Measurements from ENCODE around the gene UBE2Q2.
A peak's percentile ranks its signal among the peaks of the same experiment; 100 is the strongest.

UBE2Q2 gene

DNA sequence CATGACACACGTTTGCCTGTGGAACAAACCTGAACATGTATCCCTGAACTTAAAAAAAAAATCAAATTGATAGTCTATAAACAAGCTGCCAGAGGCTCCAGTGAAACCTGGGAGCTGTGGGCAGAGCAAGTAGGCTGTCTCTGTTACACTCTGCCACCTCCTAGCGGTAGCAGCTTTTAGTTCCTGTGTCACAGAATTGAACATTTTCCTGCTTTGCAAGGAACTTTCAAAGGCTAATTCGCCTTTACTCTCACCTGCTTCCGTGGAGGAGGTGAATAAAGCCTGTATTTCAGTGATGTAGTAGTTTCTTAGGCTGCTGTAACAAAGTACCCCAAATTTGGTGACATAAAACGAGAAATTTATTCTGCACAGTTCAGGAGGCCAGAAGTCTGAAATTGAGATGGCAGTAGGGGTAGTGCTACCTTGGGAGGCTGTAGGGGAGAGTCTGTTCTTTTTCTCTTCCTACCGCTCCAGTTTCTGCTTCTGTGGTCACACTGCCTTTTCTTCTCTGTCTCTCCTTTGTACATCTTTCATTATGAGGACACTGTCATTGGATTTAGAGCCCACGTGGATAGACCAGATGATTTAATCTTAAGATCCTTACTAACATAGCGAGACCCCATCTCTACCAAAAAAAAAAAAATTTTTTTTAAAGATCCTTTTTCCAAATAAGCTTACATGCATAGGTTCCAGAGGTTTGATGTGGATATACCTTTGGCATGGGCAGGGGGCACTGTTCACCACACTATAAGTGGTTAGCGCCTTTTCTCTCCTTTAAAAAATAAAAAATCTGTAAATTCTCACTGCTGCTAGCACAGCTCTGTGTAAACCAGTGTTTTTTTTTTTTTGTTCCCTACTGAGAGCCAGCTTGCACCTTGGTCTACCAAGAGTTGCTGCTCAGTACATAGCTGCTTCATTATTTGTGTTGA lies 85.7 kb downstream of the UBE2Q2 start:
- DNase-seq: no peak

DNA sequence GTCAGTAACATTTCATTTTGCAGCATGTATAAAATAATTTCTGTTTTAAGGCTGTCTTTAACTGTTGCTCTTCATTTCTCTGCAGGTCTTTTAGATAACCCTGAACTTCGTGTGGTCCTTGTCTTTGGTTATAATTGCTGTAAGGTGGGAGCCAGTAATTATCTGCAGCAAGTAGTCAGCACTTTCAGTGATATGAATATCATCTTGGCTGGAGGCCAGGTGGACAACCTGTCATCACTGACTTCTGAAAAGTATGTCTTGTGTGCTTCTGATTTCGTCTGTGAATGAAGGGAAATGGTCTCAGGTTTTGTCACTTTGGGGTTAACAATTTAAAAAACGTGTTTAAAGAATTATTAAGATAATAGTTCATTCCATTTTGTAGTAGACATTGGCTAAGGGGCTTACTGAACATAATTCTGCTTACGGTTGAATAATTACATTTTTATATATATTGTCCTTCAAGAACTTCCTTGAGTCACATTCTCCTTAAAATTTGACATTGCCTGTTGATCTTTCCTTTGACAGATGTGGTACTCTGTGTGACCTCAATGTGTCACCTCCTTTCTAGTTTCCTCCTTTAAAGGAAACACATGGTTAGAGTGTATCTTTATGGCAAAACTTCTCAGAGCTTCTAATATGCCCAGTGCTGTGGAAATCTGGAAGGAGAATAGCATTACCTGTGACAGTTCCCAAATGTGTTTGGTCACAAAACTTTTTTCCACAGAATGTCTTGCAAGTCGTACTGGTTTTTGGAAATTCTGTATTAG lies 86.7 kb downstream of the UBE2Q2 start:
- DNase-seq: no peak

DNA sequence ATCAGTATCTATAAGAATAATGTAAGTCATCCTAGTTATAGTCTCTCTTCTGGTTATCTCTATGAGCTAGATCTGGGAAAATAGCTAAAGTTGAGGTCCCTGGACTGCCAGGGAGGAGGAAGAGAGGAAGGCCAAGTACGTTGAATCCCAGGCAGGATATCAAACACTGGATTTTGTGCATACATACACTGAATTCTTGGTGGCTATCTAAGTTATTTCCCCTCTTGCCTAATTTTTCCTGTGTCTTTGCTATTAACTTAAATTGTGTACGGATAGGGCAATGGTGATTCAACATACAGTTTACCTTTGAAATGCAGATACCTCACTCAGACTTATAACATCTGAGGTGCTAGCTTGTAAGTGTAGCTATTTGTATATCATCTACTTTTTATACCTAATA lies 87.6 kb downstream of the UBE2Q2 start:
- no peak for DNase-seq

DNA sequence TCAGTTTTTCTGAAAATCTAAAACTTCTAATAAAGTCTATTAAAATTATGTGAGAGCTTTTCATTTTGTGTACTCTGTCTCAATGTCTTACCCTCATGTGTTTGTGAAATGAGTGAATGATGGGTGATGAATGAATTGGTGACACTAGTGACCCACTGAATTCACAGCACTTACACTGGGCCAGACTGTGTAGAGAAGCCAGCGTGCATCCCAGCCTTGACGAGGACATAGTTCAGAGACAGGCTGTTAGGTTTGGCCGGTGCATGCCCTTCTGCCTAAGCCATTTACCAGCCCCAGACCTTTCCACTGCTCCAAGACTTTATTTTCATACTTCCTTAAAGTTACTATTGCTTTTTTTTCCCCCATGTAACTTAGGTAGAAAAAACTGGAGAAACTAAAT lies 99.2 kb downstream of the UBE2Q2 start:
- DNase-seq: no peak

DNA sequence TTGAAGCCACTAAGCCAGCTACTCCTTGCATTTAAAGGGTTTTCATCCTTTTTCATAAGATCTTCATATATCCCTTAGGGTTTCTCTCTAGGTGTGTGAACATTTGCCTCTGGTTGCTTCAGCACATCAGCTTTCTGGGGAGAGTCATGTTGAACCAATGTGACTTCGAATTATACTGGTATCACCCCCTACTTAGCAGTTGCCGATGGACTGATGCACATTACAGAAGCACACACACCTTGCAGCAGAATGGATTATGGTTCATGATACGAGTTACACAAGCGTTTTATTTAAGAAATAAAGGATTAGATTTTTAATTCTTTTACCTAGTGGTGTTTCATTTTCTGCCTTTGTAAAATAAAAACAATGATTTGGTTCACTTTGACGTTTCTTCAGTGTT lies 100.0 kb downstream of the UBE2Q2 start:
- DNase-seq: no peak

DNA sequence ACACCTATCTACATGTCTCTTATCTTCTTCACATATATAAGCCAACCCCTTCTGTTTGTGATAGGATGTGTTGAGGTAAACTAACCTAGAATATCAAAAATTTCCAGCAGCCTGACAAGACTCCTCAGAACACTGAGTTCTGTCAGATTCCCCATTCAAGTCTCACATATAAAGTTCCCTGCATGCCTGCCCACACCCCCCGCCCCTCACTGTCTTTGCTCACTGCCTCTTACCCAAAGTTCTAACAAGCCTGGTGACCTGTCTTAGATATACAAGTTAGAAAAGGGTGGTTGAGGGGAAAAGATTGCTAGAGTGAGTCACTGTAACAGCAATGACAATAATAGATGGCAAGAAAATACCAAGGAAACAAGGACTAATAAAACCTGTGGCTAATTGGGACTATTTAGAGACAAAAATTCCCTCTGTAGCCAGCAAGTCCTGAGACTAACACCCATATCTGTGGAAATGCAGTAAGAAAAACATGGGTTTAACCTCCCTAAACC lies 100.5 kb downstream of the UBE2Q2 start:
- no peak for DNase-seq

DNA sequence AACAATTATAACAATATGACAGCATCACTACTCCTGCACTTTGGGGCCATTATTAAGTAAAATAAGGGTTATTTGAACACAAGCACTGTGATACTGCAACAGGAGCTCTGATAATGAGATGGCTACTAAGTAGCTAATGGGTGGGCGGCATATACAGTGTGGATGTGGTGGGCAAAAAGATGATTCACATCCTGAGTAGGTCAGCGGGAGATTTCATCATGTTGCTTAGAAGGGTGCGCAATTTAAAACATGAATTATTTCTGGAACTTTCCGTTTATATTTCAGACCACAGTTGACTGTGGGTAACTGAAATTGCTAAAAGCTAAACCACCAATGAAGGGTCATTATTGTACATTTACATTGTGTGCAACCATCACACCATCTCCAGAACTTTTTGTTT lies 102.7 kb downstream of the UBE2Q2 start:
- peak; percentile 73 for DNase-seq

DNA sequence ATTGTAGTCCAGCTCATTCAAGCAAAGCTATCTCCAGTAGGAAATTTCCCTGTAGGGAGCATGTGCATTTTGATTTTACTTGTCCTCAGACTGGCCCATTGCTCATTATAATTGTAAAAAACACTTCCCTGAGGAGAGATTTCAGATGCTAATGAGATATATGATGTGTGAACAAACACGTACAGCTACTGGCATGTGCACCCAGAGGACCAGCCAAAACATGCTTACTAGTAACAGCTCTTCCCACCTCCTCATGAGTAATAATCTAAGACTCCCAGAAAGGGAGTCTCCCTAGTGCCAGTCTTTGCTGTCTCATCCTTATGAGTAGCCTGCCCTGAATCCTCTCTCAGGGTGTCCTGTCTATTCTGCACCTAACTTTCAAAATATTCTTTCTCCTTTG lies 103.8 kb downstream of the UBE2Q2 start:
- DNase-seq: peak; percentile 71

DNA sequence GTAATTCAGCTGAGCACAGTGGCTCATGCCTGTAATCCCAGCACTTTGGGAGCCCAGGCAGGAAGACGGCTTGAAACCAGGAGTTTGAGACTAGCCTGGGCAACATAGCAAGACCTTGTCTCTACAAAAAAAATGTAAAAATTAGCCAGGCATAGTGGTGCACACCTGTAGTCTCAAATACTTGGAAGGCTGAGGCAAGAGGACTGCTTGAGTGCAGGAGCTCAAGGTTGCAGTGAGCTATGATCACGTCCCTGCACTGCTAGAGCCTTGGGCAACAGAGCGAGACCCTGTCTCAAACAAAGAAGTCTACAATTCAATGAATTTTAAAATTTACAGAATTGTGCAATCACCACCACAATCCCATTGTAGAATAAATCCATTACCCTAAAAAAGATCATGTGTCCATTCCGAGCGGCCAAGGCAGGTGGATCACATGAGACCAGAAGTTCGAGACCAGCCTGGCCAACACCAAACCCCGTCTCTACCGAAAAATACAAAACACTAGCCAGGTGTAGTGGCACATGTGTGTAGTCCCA lies 105.6 kb downstream of the UBE2Q2 start:
- DNase-seq: no peak

All from suppressor macrophage treated with lipopolysaccharide for 4 hours (primary cell).